Ishikawa (cell line): Measurements from ENCODE around the gene SLC12A7.
A peak's percentile ranks its signal among the peaks of the same experiment; 100 is the strongest.

ENCODE experiments used
- CEBPB ChIP-seq: IDR thresholded peaks from 2 replicates; pipeline ENCODE4 v1.6.1; 2012
- EP300 ChIP-seq: IDR thresholded peaks from 2 replicates; pipeline ENCODE4 v1.6.1; 2012; ENCODE audit warnings: borderline replicate concordance
- FOXM1 ChIP-seq: IDR thresholded peaks from 2 replicates; pipeline ENCODE4 v1.6.1; 2012; ENCODE audit warnings: low read depth, borderline replicate concordance
- MAX ChIP-seq: IDR thresholded peaks from 2 replicates; pipeline ENCODE4 v1.6.1; 2012
- NFIC ChIP-seq: IDR thresholded peaks from 2 replicates; pipeline ENCODE4 v1.6.1; 2012
- TAF1 ChIP-seq: IDR thresholded peaks from 2 replicates; pipeline ENCODE4 v1.6.1; 2012; ENCODE audit warnings: low read depth, mild to moderate bottlenecking
- TEAD4 ChIP-seq: IDR thresholded peaks from 2 replicates; pipeline ENCODE4 v1.6.1; 2012
- YY1 ChIP-seq: IDR thresholded peaks from 2 replicates; pipeline ENCODE4 v1.6.1; 2012; ENCODE audit warnings: low read depth
- TF ChIP-seq, protein P1 (sequence below): IDR thresholded peaks from 2 replicates; pipeline ENCODE4 v1.6.1; 2012
- TF ChIP-seq, protein P2 (sequence below): IDR thresholded peaks from 2 replicates; pipeline ENCODE4 v1.6.1; 2012; ENCODE audit warnings: low read depth, mild to moderate bottlenecking

DNA sequence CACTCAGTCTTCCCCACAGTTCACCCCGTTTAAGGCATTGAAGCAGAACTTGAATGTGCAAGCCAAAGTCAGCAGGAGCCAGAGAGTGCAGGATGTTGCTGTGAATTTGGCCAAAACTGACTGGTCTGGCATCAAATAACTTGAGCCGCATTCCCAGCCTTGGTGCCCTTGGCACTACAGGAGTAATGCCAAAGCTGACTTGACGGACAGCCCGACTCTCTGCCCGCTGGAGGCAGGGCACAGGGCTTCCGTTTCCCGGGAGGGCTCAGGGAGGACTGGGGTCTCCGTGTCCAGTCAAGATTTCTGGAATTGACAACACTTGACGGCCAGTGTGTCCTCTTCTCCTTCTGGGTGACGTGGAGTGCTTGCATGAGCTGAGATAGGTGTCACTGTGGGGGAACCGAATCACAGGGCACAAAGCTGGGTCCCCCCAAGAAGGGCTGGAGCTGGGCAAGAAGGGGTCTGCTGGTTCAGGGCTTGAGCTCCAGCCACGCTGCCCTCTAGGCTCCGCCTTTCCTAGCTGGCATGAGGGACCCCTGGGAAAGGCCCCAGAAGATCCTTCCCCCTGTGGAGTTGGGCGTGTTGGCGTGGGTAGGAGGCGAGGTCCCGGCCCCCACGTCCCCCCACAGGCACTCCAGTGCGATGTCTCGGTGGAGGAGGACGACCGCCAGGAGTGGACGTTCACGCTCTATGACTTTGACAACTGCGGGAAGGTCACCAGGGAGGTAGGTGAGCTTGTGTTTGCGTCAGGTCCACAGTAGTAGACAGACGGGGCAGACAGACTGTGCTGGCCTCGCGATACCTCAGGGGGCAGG lies 78.0 kb downstream of the SLC12A7 start:
- TF ChIP-seq EP300 (no peak), TAF1 (no peak), MAX (no peak), TEAD4 (no peak), YY1 (no peak), NFIC (0 out of 2 replicates have a peak, but pooled peaks have one; percentile 21), FOXM1 (no peak), CEBPB (no peak)
- TF ChIP-seq, protein P1, sequence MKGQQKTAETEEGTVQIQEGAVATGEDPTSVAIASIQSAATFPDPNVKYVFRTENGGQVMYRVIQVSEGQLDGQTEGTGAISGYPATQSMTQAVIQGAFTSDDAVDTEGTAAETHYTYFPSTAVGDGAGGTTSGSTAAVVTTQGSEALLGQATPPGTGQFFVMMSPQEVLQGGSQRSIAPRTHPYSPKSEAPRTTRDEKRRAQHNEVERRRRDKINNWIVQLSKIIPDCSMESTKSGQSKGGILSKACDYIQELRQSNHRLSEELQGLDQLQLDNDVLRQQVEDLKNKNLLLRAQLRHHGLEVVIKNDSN: no peak
- TF ChIP-seq, protein P2, sequence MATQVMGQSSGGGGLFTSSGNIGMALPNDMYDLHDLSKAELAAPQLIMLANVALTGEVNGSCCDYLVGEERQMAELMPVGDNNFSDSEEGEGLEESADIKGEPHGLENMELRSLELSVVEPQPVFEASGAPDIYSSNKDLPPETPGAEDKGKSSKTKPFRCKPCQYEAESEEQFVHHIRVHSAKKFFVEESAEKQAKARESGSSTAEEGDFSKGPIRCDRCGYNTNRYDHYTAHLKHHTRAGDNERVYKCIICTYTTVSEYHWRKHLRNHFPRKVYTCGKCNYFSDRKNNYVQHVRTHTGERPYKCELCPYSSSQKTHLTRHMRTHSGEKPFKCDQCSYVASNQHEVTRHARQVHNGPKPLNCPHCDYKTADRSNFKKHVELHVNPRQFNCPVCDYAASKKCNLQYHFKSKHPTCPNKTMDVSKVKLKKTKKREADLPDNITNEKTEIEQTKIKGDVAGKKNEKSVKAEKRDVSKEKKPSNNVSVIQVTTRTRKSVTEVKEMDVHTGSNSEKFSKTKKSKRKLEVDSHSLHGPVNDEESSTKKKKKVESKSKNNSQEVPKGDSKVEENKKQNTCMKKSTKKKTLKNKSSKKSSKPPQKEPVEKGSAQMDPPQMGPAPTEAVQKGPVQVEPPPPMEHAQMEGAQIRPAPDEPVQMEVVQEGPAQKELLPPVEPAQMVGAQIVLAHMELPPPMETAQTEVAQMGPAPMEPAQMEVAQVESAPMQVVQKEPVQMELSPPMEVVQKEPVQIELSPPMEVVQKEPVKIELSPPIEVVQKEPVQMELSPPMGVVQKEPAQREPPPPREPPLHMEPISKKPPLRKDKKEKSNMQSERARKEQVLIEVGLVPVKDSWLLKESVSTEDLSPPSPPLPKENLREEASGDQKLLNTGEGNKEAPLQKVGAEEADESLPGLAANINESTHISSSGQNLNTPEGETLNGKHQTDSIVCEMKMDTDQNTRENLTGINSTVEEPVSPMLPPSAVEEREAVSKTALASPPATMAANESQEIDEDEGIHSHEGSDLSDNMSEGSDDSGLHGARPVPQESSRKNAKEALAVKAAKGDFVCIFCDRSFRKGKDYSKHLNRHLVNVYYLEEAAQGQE: no peak
